Mesodermal cell (in vitro differentiated cells): ENCODE results near the gene SPTLC1.
"Not testable (repeated sequence)": the region's sequence is repeated elsewhere in the genome, so short reads cannot be mapped to it uniquely, and the experiment has no call there.

Experiments
- H3K27ac ChIP-seq: 2 replicates; pipeline ENCODE4 v1.7.0; 2013; ENCODE audit warnings: mild to moderate bottlenecking, low read depth, low read length, moderate library complexity; ENCODE audit not compliant: severe bottlenecking
- H3K36me3 ChIP-seq: 2 replicates; pipeline ENCODE4 v1.7.1; 2013; ENCODE audit warnings: mild to moderate bottlenecking, low read length, moderate library complexity; ENCODE audit not compliant: control insufficient read depth, insufficient read depth
- H3K4me1 ChIP-seq: one replicate; pipeline ENCODE4 v1.7.1; 2013; ENCODE audit warnings: mild to moderate bottlenecking, low read length; ENCODE audit not compliant: insufficient read depth, control insufficient read depth, poor library complexity, severe bottlenecking
- H3K4me3 ChIP-seq: 2 replicates; pipeline ENCODE4 v1.7.0; 2013; ENCODE audit warnings: low read length, control low read depth, mild to moderate bottlenecking; ENCODE audit not compliant: insufficient read depth, poor library complexity, severe bottlenecking; ENCODE audit errors: extremely low read depth
- H3K9me3 ChIP-seq: 2 replicates; pipeline ENCODE4 v1.7.1; 2013; ENCODE audit warnings: mild to moderate bottlenecking, low read length, moderate library complexity; ENCODE audit not compliant: control insufficient read depth
- WGBS, 2 experiments: methylation state at CpG; one replicate each; pipeline ENCODE4 v1.1.5; 2013; ENCODE audit warnings: missing lambda C conversion rate in 2 of 2; ENCODE audit not compliant: insufficient coverage in 2 of 2; 5-methylcytosine and 5-hydroxymethylcytosine counted together

SPTLC1 gene

GRCh38 chr9:92121265-92121664 is 6.1 kb upstream of the SPTLC1 start:
- 80% methylated on average over 1 of the region's 1 CpG; no CpG with 5 or more reads in 1 of the 2 experiments for WGBS, 2 experiments
- H3K9me3 ChIP-seq = no peaks in the 10 kb centered on the region
- no peak overlapping the region for H3K4me3 ChIP-seq
- H3K36me3 ChIP-seq = no peaks in the 10 kb centered on the region
- H3K4me1 ChIP-seq = no peaks in the 10 kb centered on the region
- H3K27ac ChIP-seq = no peak overlapping the region

GRCh38 chr9:92120138-92120537 is 4.9 kb upstream of the SPTLC1 start:
- H3K4me3 ChIP-seq = no peak overlapping the region
- no peaks in the 10 kb centered on the region for H3K9me3 ChIP-seq
- H3K27ac ChIP-seq = no peak overlapping the region
- H3K36me3 ChIP-seq = no peaks in the 10 kb centered on the region
- no peaks in the 10 kb centered on the region for H3K4me1 ChIP-seq

GRCh38 chr9:92119586-92119985 is 4.4 kb upstream of the SPTLC1 start:
- 58 to 68% methylated on average over 4 of the region's 4 CpGs for WGBS, 2 experiments
- Histone ChIP-seq H3K36me3 (no peaks in the 10 kb centered on the region), H3K9me3 (no peaks in the 10 kb centered on the region), H3K4me3 (no peak overlapping the region), H3K4me1 (no peaks in the 10 kb centered on the region), H3K27ac (no peak overlapping the region)

- H3K4me3 ChIP-seq = no peak overlapping the region
- no peaks in the 10 kb centered on the region for H3K4me1 ChIP-seq
- no peaks in the 10 kb centered on the region for H3K9me3 ChIP-seq
- 100% methylated on average over 4 of the region's 4 CpGs; no CpG with 5 or more reads in 1 of the 2 experiments for WGBS, 2 experiments
- no peak overlapping the region for H3K27ac ChIP-seq
- peaks cover 60% of the 10 kb centered on the region for H3K36me3 ChIP-seq
Measured at GRCh38 chr9:92108122-92108521, 7.1 kb downstream of the SPTLC1 start.

GRCh38 chr9:92105446-92106225 is 9.6 kb downstream of the SPTLC1 start:
- WGBS, 2 experiments = 98 to 99% methylated on average over 17 to 20 of the region's 36 CpGs
- peaks cover 48% of the 10 kb centered on the region for H3K36me3 ChIP-seq

GRCh38 chr9:92103601-92104000 is 11.6 kb downstream of the SPTLC1 start:
- WGBS, 2 experiments = 93 to 100% methylated on average over 9 to 11 of the region's 14 CpGs
- H3K4me3 ChIP-seq, H3K9me3 ChIP-seq, H3K27ac ChIP-seq: not testable (repeated sequence)
- Histone ChIP-seq H3K36me3 (peaks cover 42% of the 10 kb centered on the region), H3K4me1 (peaks cover 16% of the 10 kb centered on the region)

More at GRCh38 chr9:92105446-92106225, 9.6 kb downstream of the SPTLC1 start:
- H3K4me1 ChIP-seq, H3K27ac ChIP-seq, H3K9me3 ChIP-seq, H3K4me3 ChIP-seq: not testable (repeated sequence)

GRCh38 chr9:92100237-92100911 is 14.8 kb downstream of the SPTLC1 start:
- WGBS, 2 experiments = 80 to 93% methylated on average over 3 to 5 of the region's 5 CpGs
- Histone ChIP-seq H3K9me3 (peaks cover 2% of the 10 kb centered on the region), H3K27ac (peak overlapping the region; percentile 53), H3K36me3 (peaks cover 31% of the 10 kb centered on the region), H3K4me1 (peaks cover 24% of the 10 kb centered on the region), H3K4me3 (no peak overlapping the region)

GRCh38 chr9:92098638-92099037 is 16.6 kb downstream of the SPTLC1 start:
- peaks cover 2% of the 10 kb centered on the region for H3K9me3 ChIP-seq
- peaks cover 32% of the 10 kb centered on the region for H3K4me1 ChIP-seq
- no CpG with 5 or more reads among the region's 1 CpG for WGBS, 2 experiments
- H3K27ac ChIP-seq = no peak overlapping the region
- H3K36me3 ChIP-seq = peaks cover 22% of the 10 kb centered on the region
- no peak overlapping the region for H3K4me3 ChIP-seq

GRCh38 chr9:92097997-92098482 is 17.2 kb downstream of the SPTLC1 start:
- no peak overlapping the region for H3K4me3 ChIP-seq
- WGBS, 2 experiments = 95% methylated on average over 25 of the region's 26 CpGs
- H3K36me3 ChIP-seq = peaks cover 17% of the 10 kb centered on the region
- H3K27ac ChIP-seq = no peak overlapping the region
- H3K4me1 ChIP-seq = peaks cover 32% of the 10 kb centered on the region
- peaks cover 2% of the 10 kb centered on the region for H3K9me3 ChIP-seq

- Histone ChIP-seq H3K36me3 (peaks cover 21% of the 10 kb centered on the region), H3K4me1 (peaks cover 25% of the 10 kb centered on the region), H3K27ac (no peak overlapping the region), H3K9me3 (peaks cover 2% of the 10 kb centered on the region), H3K4me3 (no peak overlapping the region)
- 100% methylated on average over 1 of the region's 1 CpG for WGBS, 2 experiments
Measured at GRCh38 chr9:92095236-92095635, 20.0 kb downstream of the SPTLC1 start.

- Histone ChIP-seq H3K4me3 (no peak overlapping the region), H3K9me3 (peaks cover 2% of the 10 kb centered on the region), H3K4me1 (peaks cover 21% of the 10 kb centered on the region), H3K36me3 (peaks cover 27% of the 10 kb centered on the region), H3K27ac (no peak overlapping the region)
- WGBS, 2 experiments = 81 to 83% methylated on average over 2 to 3 of the region's 4 CpGs
Measured at GRCh38 chr9:92094655-92095054, 20.6 kb downstream of the SPTLC1 start.
